ENCODE results near the gene IL17REL.

Gene IL17REL

GRCh38 chr22:50022171-50022819 lies 9.7 kb upstream of the IL17REL start:
- DNase-seq (ENCODE audit: low read depth): no peak

GRCh38 chr22:50020606-50021005 lies 8.0 kb upstream of the IL17REL start:
- DNase-seq (ENCODE audit: low read depth): no peak

GRCh38 chr22:50019316-50019715 lies 6.8 kb upstream of the IL17REL start:
- no peak for DNase-seq (ENCODE audit: low read depth)

GRCh38 chr22:50018608-50019285 lies 6.2 kb upstream of the IL17REL start:
- no peak for DNase-seq (ENCODE audit: low read depth)

- no peak for DNase-seq (ENCODE audit: low read depth)
Observed at GRCh38 chr22:50017701-50018224, 5.2 kb upstream of the IL17REL start.

DNA sequence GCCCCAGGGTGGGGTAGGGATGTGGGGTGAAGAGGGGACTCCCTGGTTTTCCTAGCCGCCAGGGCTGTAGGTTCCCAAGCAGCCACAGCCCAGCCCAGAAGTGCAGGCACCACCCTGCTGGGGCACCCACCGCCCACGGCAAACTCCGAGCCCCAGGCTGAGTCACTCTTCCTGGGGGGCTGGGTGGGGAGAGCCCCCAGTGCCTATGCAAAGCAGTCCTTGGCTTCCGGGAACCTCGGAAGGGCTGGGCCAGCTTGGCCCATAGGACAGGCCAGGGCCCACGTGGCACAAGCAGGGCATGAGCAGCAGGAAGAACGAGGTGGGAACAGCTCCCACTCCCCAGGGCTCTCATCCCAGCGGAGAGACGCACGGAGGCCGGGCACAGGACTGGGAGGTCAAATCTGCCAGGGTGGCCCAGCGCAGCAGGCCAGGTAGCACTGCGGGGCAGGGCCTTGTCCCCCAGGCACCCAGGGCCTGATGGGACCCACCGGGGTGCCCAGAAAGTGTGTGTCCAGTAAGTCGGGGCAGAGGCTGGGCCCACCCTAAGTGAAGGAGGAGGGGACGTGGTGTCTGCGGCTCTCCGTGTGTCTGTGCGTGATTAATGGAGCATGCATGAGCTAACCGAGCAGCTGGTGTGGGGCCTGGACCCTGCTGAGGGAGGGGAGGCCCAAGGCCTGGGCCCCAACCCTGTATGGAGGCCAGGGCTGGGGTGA lies 4.6 kb upstream of the IL17REL start:
- peak; percentile 70 for DNase-seq (ENCODE audit: low read depth)

GRCh38 chr22:50016308-50016987 lies 3.9 kb upstream of the IL17REL start:
- DNase-seq (ENCODE audit: low read depth): no peak

DNA sequence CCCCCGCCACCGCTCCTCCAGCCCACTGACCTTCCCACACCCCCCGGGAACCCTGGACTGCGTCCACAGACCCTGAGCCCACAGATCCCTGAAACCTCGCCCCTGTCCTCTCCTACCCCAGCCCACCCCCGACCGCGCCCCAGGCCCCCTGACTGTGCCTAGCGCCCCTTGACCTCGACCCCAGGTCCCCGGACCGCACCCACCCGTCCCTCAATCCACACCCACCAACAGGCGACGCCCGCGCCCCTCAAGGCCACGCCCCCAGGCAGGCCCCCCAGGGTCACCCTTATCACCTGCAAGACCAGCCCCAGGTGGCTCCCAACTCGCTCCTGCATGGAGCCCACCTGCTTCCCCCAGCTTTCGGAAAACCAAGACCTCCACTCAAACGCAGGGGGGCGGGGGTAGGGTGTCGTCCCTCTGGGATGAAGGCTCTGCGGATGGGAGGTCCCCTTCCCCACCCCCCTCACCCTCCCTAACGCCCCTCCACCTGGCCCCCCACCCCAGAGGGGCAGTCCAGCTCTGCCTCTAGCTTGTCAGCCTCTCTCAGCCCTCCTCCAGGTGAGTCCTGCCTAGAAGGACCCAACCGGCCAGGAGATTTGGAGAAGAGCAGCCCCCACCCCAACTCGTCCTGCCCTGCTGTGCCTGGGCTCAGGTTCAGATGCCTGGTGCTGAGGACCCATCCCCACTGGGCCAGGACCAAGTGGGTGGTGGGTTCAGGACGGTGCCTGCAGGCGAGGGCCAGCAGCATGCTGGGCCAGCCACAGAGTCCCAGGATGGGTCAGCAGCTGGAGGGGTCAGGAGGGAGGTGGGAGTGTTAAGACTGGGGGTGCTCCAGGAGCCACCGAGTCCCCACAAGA lies 3.1 kb upstream of the IL17REL start:
- no peak for DNase-seq (ENCODE audit: low read depth)

GRCh38 chr22:50014655-50015401 lies 2.3 kb upstream of the IL17REL start:
- DNase-seq (ENCODE audit: low read depth): no peak

- no peak for DNase-seq (ENCODE audit: low read depth)
Observed at GRCh38 chr22:50014053-50014501, 1.5 kb upstream of the IL17REL start.

GRCh38 chr22:50011447-50012210 lies 936 bp downstream of the IL17REL start:
- DNase-seq (ENCODE audit: low read depth): no peak

GRCh38 chr22:50010676-50011446 lies 1.7 kb downstream of the IL17REL start:
- peak; percentile 76 for DNase-seq (ENCODE audit: low read depth)

- no peak for DNase-seq (ENCODE audit: low read depth)
Observed at GRCh38 chr22:50009765-50010675, 2.5 kb downstream of the IL17REL start.

DNA sequence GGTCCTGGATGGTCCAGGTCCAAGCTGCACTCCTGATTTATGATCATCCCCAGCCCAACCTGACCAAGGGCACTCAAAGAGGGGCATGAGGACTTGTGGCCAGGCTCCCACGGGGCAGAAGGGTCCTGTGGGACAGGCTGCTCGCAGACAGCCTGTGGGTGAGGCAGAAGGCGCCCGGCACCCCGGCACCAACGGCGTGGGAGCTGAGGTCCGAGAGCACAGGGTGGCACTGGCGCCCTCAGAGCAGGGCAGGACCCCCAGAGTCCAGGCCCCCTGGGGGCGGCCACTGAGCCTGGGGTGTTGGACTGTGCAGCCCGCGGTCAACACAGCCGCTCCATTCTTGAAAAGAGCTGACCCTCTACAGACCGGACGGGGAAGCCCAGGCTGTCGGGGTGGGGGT lies 3.3 kb downstream of the IL17REL start:
- no peak for DNase-seq (ENCODE audit: low read depth)

- DNase-seq (ENCODE audit: low read depth): no peak
Observed at GRCh38 chr22:50008151-50009040, 4.2 kb downstream of the IL17REL start.

GRCh38 chr22:50007057-50007511 lies 5.5 kb downstream of the IL17REL start:
- DNase-seq (ENCODE audit: low read depth): no peak

- no peak for DNase-seq (ENCODE audit: low read depth)
Observed at GRCh38 chr22:50004918-50005317, 7.6 kb downstream of the IL17REL start.

All from stimulated activated CD8-positive, alpha-beta memory T cell treated with anti-CD3 and anti-CD28 coated beads, Interleukin-12 subunit alpha, Interleukin-12 subunit beta, amount 100 ng/mL, for 4 hours (primary cell).